GM18508 (cell line): ENCODE results near the gene PI4K2A.

Experiments used
- ATAC-seq: cut with Tn5 transposase; IDR thresholded peaks from one replicate; pipeline ENCODE4 v1.9.1; 2021; ENCODE audit warnings: moderate number of reproducible peaks; ENCODE audit not compliant: insufficient read depth, unreplicated experiment

PI4K2A gene

GRCh38 chr10:97721871-97722780 lies 81.7 kb downstream of the PI4K2A start:
- ATAC-seq, result no peak

DNA sequence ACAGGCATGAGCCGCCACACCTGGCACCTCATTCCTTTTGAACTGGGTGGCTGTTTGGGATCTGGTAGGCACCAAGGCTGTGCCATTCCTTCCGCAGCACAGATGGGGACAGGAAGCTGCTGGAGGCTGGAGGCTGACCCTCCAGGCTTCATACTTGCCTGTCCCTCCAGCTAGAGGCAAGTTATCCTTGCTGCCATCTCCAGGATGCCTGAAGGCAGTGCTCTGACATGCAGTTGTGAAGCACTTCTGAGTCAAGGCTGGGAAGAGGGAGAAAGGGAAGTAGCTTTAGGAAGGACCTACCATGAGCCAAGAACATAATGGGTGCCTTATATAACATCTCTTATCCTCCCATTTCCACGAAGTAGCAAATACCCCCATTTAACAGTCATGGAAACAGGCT lies 82.5 kb downstream of the PI4K2A start:
- ATAC-seq, result no peak

GRCh38 chr10:97724341-97724941 lies 84.0 kb downstream of the PI4K2A start:
- ATAC-seq, result no peak
